ENCODE measurements around the gene WSCD1.

WSCD1 gene

GRCh38 chr17:6061290-6061689 lies 8.9 kb upstream of the WSCD1 start:
- DNase-seq (ENCODE audit: low spot score): no peak

GRCh38 chr17:6064868-6065267 lies 5.3 kb upstream of the WSCD1 start:
- no peak for DNase-seq (ENCODE audit: low spot score)

GRCh38 chr17:6065351-6065750 lies 4.8 kb upstream of the WSCD1 start:
- DNase-seq (ENCODE audit: low spot score): no peak

- DNase-seq (ENCODE audit: low spot score): no peak
These were observed 3.8 kb upstream of the WSCD1 start for GRCh38 chr17:6066183-6066948.

GRCh38 chr17:6067060-6067459 lies 3.1 kb upstream of the WSCD1 start:
- no peak for DNase-seq (ENCODE audit: low spot score)

- no peak for DNase-seq (ENCODE audit: low spot score)
These were observed 292 bp downstream of the WSCD1 start for GRCh38 chr17:6070430-6070912.

GRCh38 chr17:6070913-6071511 lies 833 bp downstream of the WSCD1 start:
- DNase-seq (ENCODE audit: low spot score): no peak

- DNase-seq (ENCODE audit: low spot score): no peak
These were observed 1.4 kb downstream of the WSCD1 start for GRCh38 chr17:6071528-6072065.

- DNase-seq (ENCODE audit: low spot score): no peak
These were observed 2.0 kb downstream of the WSCD1 start for GRCh38 chr17:6072157-6072556.

- no peak for DNase-seq (ENCODE audit: low spot score)
These were observed 2.4 kb downstream of the WSCD1 start for GRCh38 chr17:6072611-6073010.

GRCh38 chr17:6073620-6074019 lies 3.4 kb downstream of the WSCD1 start:
- DNase-seq (ENCODE audit: low spot score): no peak

- DNase-seq (ENCODE audit: low spot score): no peak
These were observed 4.9 kb downstream of the WSCD1 start for GRCh38 chr17:6075050-6075449.

- no peak for DNase-seq (ENCODE audit: low spot score)
These were observed 5.7 kb downstream of the WSCD1 start for GRCh38 chr17:6075845-6076244.

- DNase-seq (ENCODE audit: low spot score): no peak
These were observed 7.6 kb downstream of the WSCD1 start for GRCh38 chr17:6077752-6078151.

- DNase-seq (ENCODE audit: low spot score): no peak
These were observed 8.3 kb downstream of the WSCD1 start for GRCh38 chr17:6078458-6078871.

GRCh38 chr17:6079155-6079888 lies 9.1 kb downstream of the WSCD1 start:
- DNase-seq (ENCODE audit: low spot score): no peak

- DNase-seq (ENCODE audit: low spot score): no peak
These were observed 9.8 kb downstream of the WSCD1 start for GRCh38 chr17:6079960-6080359.

- no peak for DNase-seq (ENCODE audit: low spot score)
These were observed 10.7 kb downstream of the WSCD1 start for GRCh38 chr17:6080711-6081430.

GRCh38 chr17:6082335-6082734 lies 12.2 kb downstream of the WSCD1 start:
- DNase-seq (ENCODE audit: low spot score): no peak

GRCh38 chr17:6084311-6085161 lies 14.4 kb downstream of the WSCD1 start:
- no peak for DNase-seq (ENCODE audit: low spot score)

- no peak for DNase-seq (ENCODE audit: low spot score)
These were observed 15.6 kb downstream of the WSCD1 start for GRCh38 chr17:6085812-6086211.

All from LoVo (cell line).